HEK293 (cell line): ENCODE results near the gene MEI1.

Experiments used
- CTCF ChIA-PET: fragments of 350-600 bp; formaldehyde crosslinking; extraction: SDS; loops from one replicate; lab custom pipeline; 2021; ENCODE audit warnings: antibody characterized with exemption; lab: Yijun Ruan, JAX
- POLR2A ChIA-PET: fragments of 300-600 bp; formaldehyde crosslinking; extraction: SDS; loops from one replicate; lab custom pipeline; 2020; ENCODE audit warnings: antibody characterized with exemption, inconsistent platforms; lab: Yijun Ruan, JAX
- H3K27ac ChIP-seq: fragments of 200-500 bp; sonication (Bioruptor generic); 2 replicates; pipeline ENCODE4 v1.5.1; 2014; ENCODE audit warnings: low read depth, low read length, control low read depth, inconsistent platforms; ENCODE audit errors: extremely low read depth
- H3K36me3 ChIP-seq, 2 experiments: fragments of 200-500 bp in 1 of 2; sonication (Bioruptor generic) in 1 of 2; 1 replicate in 1 of 2; 2 replicates in 1 of 2; pipeline ENCODE4 v1.5.1; 2014 to 2017; ENCODE audit warnings: inconsistent platforms in 2 of 2, low read length in 2 of 2; ENCODE audit not compliant: control insufficient read depth in 2 of 2, insufficient read depth in 1 of 2
- H3K4me1 ChIP-seq: fragments of 200-500 bp; sonication (Bioruptor generic); 2 replicates; pipeline ENCODE4 v1.5.1; 2014; ENCODE audit warnings: mild to moderate bottlenecking, low read length, inconsistent platforms; ENCODE audit not compliant: control insufficient read depth, insufficient read depth
- H3K4me3 ChIP-seq: 2 replicates; pipeline ENCODE4 v1.5.1; 2011; ENCODE audit warnings: low read depth, mild to moderate bottlenecking, control low read depth, low read length, moderate library complexity
- H3K9me3 ChIP-seq: fragments of 200-500 bp; sonication (Bioruptor generic); 2 replicates; pipeline ENCODE4 v1.5.1; 2014; ENCODE audit warnings: low read depth, low read length, inconsistent platforms; ENCODE audit not compliant: control insufficient read depth, insufficient read depth
- GFI1B ChIP-seq: fragments of 450-650 bp; formaldehyde crosslinking; IDR thresholded peaks from 2 replicates; pipeline ENCODE4 v1.5.1; 2016; ENCODE audit warnings: missing biosample characterization, missing genetic modification characterization
- HIC1 ChIP-seq: fragments of 450-650 bp; formaldehyde crosslinking; IDR thresholded peaks from 2 replicates; pipeline ENCODE4 v1.5.1; 2016; ENCODE audit warnings: missing biosample characterization, missing genetic modification characterization
- PRDM1 ChIP-seq: fragments of 450-650 bp; formaldehyde crosslinking; IDR thresholded peaks from 2 replicates; pipeline ENCODE4; 2016; ENCODE audit warnings: missing biosample characterization, missing genetic modification characterization
- RBAK ChIP-seq: fragments of 450-650 bp; formaldehyde crosslinking; IDR thresholded peaks from 2 replicates; pipeline ENCODE4 v1.5.1; 2016; ENCODE audit warnings: missing biosample characterization, missing genetic modification characterization
- SP3 ChIP-seq: fragments of 450-650 bp; formaldehyde crosslinking; IDR thresholded peaks from 2 replicates; pipeline ENCODE4 v1.5.1; 2016; ENCODE audit warnings: missing biosample characterization, missing genetic modification characterization
- SP7 ChIP-seq: fragments of 450-650 bp; formaldehyde crosslinking; IDR thresholded peaks from 2 replicates; pipeline ENCODE4 v1.5.1; 2016; ENCODE audit warnings: missing biosample characterization, missing genetic modification characterization
- ZBTB17 ChIP-seq: fragments of 450-650 bp; formaldehyde crosslinking; IDR thresholded peaks from 2 replicates; pipeline ENCODE4 v1.5.1; 2016; ENCODE audit warnings: missing biosample characterization, missing genetic modification characterization
- ZBTB26 ChIP-seq: fragments of 450-650 bp; formaldehyde crosslinking; optimal IDR thresholded peaks from 2 replicates; pipeline ENCODE3; 2016; ENCODE audit warnings: missing biosample characterization, mild to moderate bottlenecking, missing genetic modification characterization
- ZBTB48 ChIP-seq: fragments of 450-650 bp; formaldehyde crosslinking; IDR thresholded peaks from 2 replicates; pipeline ENCODE4 v1.5.1; 2016; ENCODE audit warnings: missing biosample characterization, missing genetic modification characterization
- ZBTB7A ChIP-seq: fragments of 450-650 bp; formaldehyde crosslinking; IDR thresholded peaks from 2 replicates; pipeline ENCODE4 v1.5.1; 2016; ENCODE audit warnings: low read depth, missing biosample characterization, missing genetic modification characterization
- ZBTB8A ChIP-seq: fragments of 450-650 bp; formaldehyde crosslinking; IDR thresholded peaks from 2 replicates; pipeline ENCODE4 v1.5.1; 2016; ENCODE audit warnings: missing biosample characterization, missing genetic modification characterization
- ZNF133 ChIP-seq: fragments of 450-650 bp; formaldehyde crosslinking; IDR thresholded peaks from 2 replicates; pipeline ENCODE4 v1.5.1; 2016; ENCODE audit warnings: missing biosample characterization, missing genetic modification characterization
- ZNF24 ChIP-seq: fragments of 450-650 bp; formaldehyde crosslinking; IDR thresholded peaks from 2 replicates; pipeline ENCODE4 v1.5.1; 2016; ENCODE audit warnings: missing biosample characterization, missing genetic modification characterization
- ZNF341 ChIP-seq: fragments of 450-650 bp; formaldehyde crosslinking; IDR thresholded peaks from 2 replicates; pipeline ENCODE4; 2016; ENCODE audit warnings: low read depth, missing biosample characterization, missing genetic modification characterization
- ZNF585B ChIP-seq: fragments of 450-650 bp; formaldehyde crosslinking; IDR thresholded peaks from 2 replicates; pipeline ENCODE4 v1.5.1; 2016; ENCODE audit warnings: missing biosample characterization, missing genetic modification characterization
- ZNF610 ChIP-seq: fragments of 450-650 bp; formaldehyde crosslinking; IDR thresholded peaks from 2 replicates; pipeline ENCODE4 v1.5.1; 2016; ENCODE audit warnings: missing biosample characterization, missing genetic modification characterization, borderline replicate concordance
- ZNF639 ChIP-seq: fragments of 450-650 bp; formaldehyde crosslinking; IDR thresholded peaks from 2 replicates; pipeline ENCODE4 v1.5.1; 2016; ENCODE audit warnings: missing biosample characterization, missing genetic modification characterization
- ZNF707 ChIP-seq: fragments of 450-650 bp; formaldehyde crosslinking; IDR thresholded peaks from 2 replicates; pipeline ENCODE4 v1.5.1; 2016; ENCODE audit warnings: missing biosample characterization, missing genetic modification characterization
- ZSCAN23 ChIP-seq: fragments of 450-650 bp; formaldehyde crosslinking; IDR thresholded peaks from 2 replicates; pipeline ENCODE4 v1.5.1; 2016; ENCODE audit warnings: missing biosample characterization, missing genetic modification characterization
- ZSCAN30 ChIP-seq: fragments of 450-650 bp; IDR thresholded peaks from 2 replicates; pipeline ENCODE4 v1.5.1; 2018; ENCODE audit warnings: missing biosample characterization, mild to moderate bottlenecking, missing genetic modification characterization, moderate library complexity
- ZXDB ChIP-seq: fragments of 450-650 bp; formaldehyde crosslinking; IDR thresholded peaks from 2 replicates; pipeline ENCODE4 v1.5.1; 2016; ENCODE audit warnings: missing biosample characterization, missing genetic modification characterization
- TF ChIP-seq, protein P1 (sequence below): fragments of 450-650 bp; formaldehyde crosslinking; IDR thresholded peaks from 2 replicates; pipeline ENCODE4 v1.5.1; 2016; ENCODE audit warnings: missing biosample characterization, missing genetic modification characterization
- TF ChIP-seq, protein P2 (sequence below): sonication (generic); formaldehyde crosslinking; IDR thresholded peaks from 2 replicates; pipeline ENCODE4 v1.8.1; 2022; ENCODE audit warnings: mild to moderate bottlenecking, moderate library complexity, missing genetic modification reagents

MEI1 gene

GRCh38 chr22:41799486-41800347 lies 100.4 kb downstream of the MEI1 start (continued):
- TF ChIP-seq ZNF707 (tag by site-specific recombination) (no peak), HIC1 (no peak), GFI1B (tag by site-specific recombination) (no peak)
- TF ChIP-seq, protein P1, sequence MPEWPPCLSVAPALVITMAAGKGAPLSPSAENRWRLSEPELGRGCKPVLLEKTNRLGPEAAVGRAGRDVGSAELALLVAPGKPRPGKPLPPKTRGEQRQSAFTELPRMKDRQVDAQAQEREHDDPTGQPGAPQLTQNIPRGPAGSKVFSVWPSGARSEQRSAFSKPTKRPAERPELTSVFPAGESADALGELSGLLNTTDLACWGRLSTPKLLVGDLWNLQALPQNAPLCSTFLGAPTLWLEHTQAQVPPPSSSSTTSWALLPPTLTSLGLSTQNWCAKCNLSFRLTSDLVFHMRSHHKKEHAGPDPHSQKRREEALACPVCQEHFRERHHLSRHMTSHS: no peak

DNA sequence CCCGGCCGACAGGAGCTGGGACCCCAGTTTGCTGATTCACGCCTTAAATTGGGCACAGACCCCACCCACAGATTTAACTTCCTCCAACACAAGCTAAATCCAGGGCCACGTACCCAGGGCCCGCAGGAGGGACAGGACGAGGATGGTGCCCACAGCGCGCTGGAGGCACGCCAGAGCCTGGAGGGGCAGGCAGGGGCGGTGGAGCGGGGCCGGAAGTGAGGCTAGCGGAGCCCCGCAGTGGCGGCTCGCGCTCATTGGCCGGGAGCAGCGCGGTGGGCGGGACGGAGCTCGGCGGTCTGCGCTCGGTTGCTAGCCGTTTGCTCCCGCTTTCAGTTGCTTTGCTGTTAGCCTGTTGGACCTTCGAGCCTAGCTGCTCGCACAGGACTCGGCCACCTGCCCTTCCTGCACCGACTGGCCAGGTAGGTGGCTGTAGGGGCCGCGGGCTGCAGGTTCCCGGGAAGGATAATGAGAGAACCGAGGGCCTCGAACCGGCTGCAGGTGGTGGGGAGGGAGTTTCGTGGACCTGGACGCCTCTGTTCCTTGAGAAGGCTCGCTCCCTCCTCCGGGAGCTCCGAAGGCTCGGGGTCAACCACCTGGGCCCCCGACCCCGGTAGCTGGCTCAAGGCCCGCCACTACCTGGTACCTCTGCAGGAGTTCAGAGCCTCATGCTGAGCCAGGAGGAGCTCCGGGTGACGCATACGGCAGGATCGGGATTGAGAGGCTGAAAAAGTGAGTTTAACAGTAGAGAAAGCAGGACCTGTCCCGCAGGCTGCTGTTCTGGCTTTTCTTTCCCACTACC lies 101.2 kb downstream of the MEI1 start, which contains the start of gene CCDC134:
Gene CCDC134, plus strand, starts transcription at position 332 of the 799 bp plus-strand sequence. CDS start 8,212 bp downstream, outside the sequence.
- H3K4me3 ChIP-seq: peak within 1 kb of the TSS; percentile 75
- no peaks in the 10 kb centered on the region; the same call in 1 of the 2 replicates for H3K4me1 ChIP-seq
- H3K9me3 ChIP-seq: no peaks in the 10 kb centered on the region
- ChIA-PET CTCF (interaction anchor here (0.6 to 3.1 kb wide), 8 partner anchors 13 to 138 kb away, joined by 3 to 44 read pairs (median 4); partner anchors contain the start of gene MEI1), POLR2A (interaction anchor here (0.5 to 4.5 kb wide), 47 partner anchors 8 to 563 kb away, joined by 3 to 61 read pairs (median 4); partner anchors contain the start of genes CENPM, DESI1, NDUFA6 and PMM1)
- no peaks in the 10 kb centered on the region; a peak in 1 of 3 replicates for H3K36me3 ChIP-seq
- H3K27ac ChIP-seq: peak within 1 kb of the TSS; percentile 82
- TF ChIP-seq ZBTB7A (tag by site-specific recombination) (peak; percentile 11; the same call in 1 of the 2 replicates), ZNF341 (tag by site-specific recombination) (peak; percentile 62), HIC1 (peak; percentile 98), ZSCAN23 (tag by site-specific recombination) (0 out of 2 replicates have a peak, but pooled peaks have one; percentile 31), RBAK (tag by site-specific recombination) (no peak), ZNF585B (tag by site-specific recombination) (no peak), ZBTB8A (tag by site-specific recombination) (peak; percentile 98), SP3 (tag by site-specific recombination) (peak; percentile 61), ZBTB48 (peak; percentile 13; the same call in 1 of the 2 replicates), ZSCAN30 (peak; percentile 18; the same call in 1 of the 2 replicates), ZBTB26 (tag by site-specific recombination) (peak; percentile 73), ZNF610 (tag by site-specific recombination) (peak; percentile 75; the same call in 1 of the 2 replicates), SP7 (tag by site-specific recombination) (peak; percentile 53; the same call in 1 of the 2 replicates), ZNF133 (tag by site-specific recombination) (peak; percentile 88), ZNF24 (0 out of 2 replicates have a peak, but pooled peaks have one; percentile 62), PRDM1 (tag by site-specific recombination) (peak; percentile 79), ZBTB17 (tag by site-specific recombination) (peak; percentile 99), ZNF639 (tag by site-specific recombination) (peak; percentile 48; the same call in 1 of the 2 replicates), ZXDB (peak; percentile 97)
- TF ChIP-seq, protein P2, sequence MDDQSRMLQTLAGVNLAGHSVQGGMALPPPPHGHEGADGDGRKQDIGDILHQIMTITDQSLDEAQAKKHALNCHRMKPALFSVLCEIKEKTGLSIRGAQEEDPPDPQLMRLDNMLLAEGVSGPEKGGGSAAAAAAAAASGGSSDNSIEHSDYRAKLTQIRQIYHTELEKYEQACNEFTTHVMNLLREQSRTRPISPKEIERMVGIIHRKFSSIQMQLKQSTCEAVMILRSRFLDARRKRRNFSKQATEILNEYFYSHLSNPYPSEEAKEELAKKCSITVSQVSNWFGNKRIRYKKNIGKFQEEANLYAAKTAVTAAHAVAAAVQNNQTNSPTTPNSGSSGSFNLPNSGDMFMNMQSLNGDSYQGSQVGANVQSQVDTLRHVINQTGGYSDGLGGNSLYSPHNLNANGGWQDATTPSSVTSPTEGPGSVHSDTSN: 0 out of 2 replicates have a peak, but pooled peaks have one; percentile 23
